ENCODE measurements around the gene SMAD6.

Gene SMAD6

GRCh38 chr15:66682246-66682645 lies 19.8 kb upstream of the SMAD6 start:
- TF ChIP-seq POLR2AphosphoS5 (IDR thresholded peaks at IDR 0.05; ENCODE audit: low read depth, low read length) = no peak
- TF ChIP-seq FOXP2 (optimal IDR thresholded peaks at IDR 0.05; ENCODE audit: borderline replicate concordance, extremely low read depth, extremely low read length, insufficient read depth) = no peak
- no peak for TF ChIP-seq TAF1 (IDR thresholded peaks at IDR 0.05; ENCODE audit: borderline replicate concordance, insufficient read depth, low read length)
- no peak for TF ChIP-seq SIN3A (IDR thresholded peaks at IDR 0.05; ENCODE audit: borderline replicate concordance, insufficient read depth, low read length)
- no peak for TF ChIP-seq REST (IDR thresholded peaks at IDR 0.05; ENCODE audit: insufficient read depth in 1 of 2, low read depth in 2 of 2, low read length in 2 of 2)

DNA sequence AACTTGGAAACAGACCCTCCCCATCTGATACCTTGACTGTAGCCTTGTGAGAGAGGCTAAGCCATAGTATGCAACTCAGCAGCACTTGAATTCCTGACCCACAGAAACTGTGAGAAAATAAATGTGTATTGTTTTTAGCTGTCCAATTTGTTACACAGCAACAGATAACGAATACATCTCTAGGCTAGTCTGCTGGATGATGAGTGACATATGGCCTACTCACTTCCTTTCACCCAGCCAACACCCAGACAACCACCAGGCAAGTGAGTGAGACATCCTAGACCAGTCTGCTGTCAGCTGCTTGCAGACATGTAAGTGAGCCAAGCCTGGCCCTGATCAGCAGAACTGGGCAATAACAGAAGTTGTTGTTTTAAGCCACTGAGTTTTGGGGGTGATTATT lies 19.2 kb upstream of the SMAD6 start:
- TF ChIP-seq POLR2AphosphoS5 (IDR thresholded peaks at IDR 0.05; ENCODE audit: low read depth, low read length) (no peak), TAF1 (IDR thresholded peaks at IDR 0.05; ENCODE audit: borderline replicate concordance, insufficient read depth, low read length) (no peak), SIN3A (IDR thresholded peaks at IDR 0.05; ENCODE audit: borderline replicate concordance, insufficient read depth, low read length) (no peak), FOXP2 (optimal IDR thresholded peaks at IDR 0.05; ENCODE audit: borderline replicate concordance, extremely low read depth, extremely low read length, insufficient read depth) (no peak), REST (IDR thresholded peaks at IDR 0.05; ENCODE audit: insufficient read depth in 1 of 2, low read depth in 2 of 2, low read length in 2 of 2) (no peak)

GRCh38 chr15:66684136-66684681 lies 17.8 kb upstream of the SMAD6 start:
- no peak for TF ChIP-seq SIN3A (IDR thresholded peaks at IDR 0.05; ENCODE audit: borderline replicate concordance, insufficient read depth, low read length)
- no peak for TF ChIP-seq FOXP2 (optimal IDR thresholded peaks at IDR 0.05; ENCODE audit: borderline replicate concordance, extremely low read depth, extremely low read length, insufficient read depth)
- TF ChIP-seq POLR2AphosphoS5 (IDR thresholded peaks at IDR 0.05; ENCODE audit: low read depth, low read length) = no peak
- no peak for TF ChIP-seq TAF1 (IDR thresholded peaks at IDR 0.05; ENCODE audit: borderline replicate concordance, insufficient read depth, low read length)
- TF ChIP-seq REST (IDR thresholded peaks at IDR 0.05; ENCODE audit: insufficient read depth in 1 of 2, low read depth in 2 of 2, low read length in 2 of 2) = no peak

- TF ChIP-seq FOXP2 (optimal IDR thresholded peaks at IDR 0.05; ENCODE audit: borderline replicate concordance, extremely low read depth, extremely low read length, insufficient read depth) (no peak), TAF1 (IDR thresholded peaks at IDR 0.05; ENCODE audit: borderline replicate concordance, insufficient read depth, low read length) (no peak), REST (IDR thresholded peaks at IDR 0.05; ENCODE audit: insufficient read depth in 1 of 2, low read depth in 2 of 2, low read length in 2 of 2) (no peak), SIN3A (IDR thresholded peaks at IDR 0.05; ENCODE audit: borderline replicate concordance, insufficient read depth, low read length) (no peak), POLR2AphosphoS5 (IDR thresholded peaks at IDR 0.05; ENCODE audit: low read depth, low read length) (no peak)
Measured at GRCh38 chr15:66685638-66686150, 16.3 kb upstream of the SMAD6 start.

All from PFSK-1 (cell line).